Ectodermal cell (in vitro differentiated cells): ENCODE data around the gene DCAF8L2.

Experiments
- H3K27ac ChIP-seq: 2 replicates; pipeline ENCODE4 v1.7.0; 2013; ENCODE audit warnings: mild to moderate bottlenecking, low read depth, low read length; ENCODE audit not compliant: insufficient read depth, poor library complexity, severe bottlenecking
- H3K27me3 ChIP-seq: 2 replicates; pipeline ENCODE4 v1.7.0; 2013; ENCODE audit warnings: mild to moderate bottlenecking, low read length; ENCODE audit not compliant: insufficient read depth, control insufficient read depth, poor library complexity, severe bottlenecking
- H3K36me3 ChIP-seq: one replicate; pipeline ENCODE4 v1.7.0; 2013; ENCODE audit warnings: low read length; ENCODE audit not compliant: control insufficient read depth, insufficient read depth
- H3K4me1 ChIP-seq: one replicate; pipeline ENCODE4 v1.7.0; 2013; ENCODE audit warnings: low read length; ENCODE audit not compliant: control insufficient read depth, insufficient read depth
- H3K4me3 ChIP-seq: 2 replicates; pipeline ENCODE4 v1.7.0; 2013; ENCODE audit warnings: low read depth, low read length, control low read depth; ENCODE audit not compliant: insufficient read depth
- H3K9me3 ChIP-seq: 2 replicates; pipeline ENCODE4 v1.7.0; 2013; ENCODE audit warnings: mild to moderate bottlenecking, low read length, moderate library complexity; ENCODE audit not compliant: control insufficient read depth
- WGBS, 2 experiments: methylation state at CpG; one replicate each; pipeline ENCODE4 v1.1.7; 2013; ENCODE audit warnings: missing lambda C conversion rate in 2 of 2; 5-methylcytosine and 5-hydroxymethylcytosine counted together

Gene DCAF8L2

DNA sequence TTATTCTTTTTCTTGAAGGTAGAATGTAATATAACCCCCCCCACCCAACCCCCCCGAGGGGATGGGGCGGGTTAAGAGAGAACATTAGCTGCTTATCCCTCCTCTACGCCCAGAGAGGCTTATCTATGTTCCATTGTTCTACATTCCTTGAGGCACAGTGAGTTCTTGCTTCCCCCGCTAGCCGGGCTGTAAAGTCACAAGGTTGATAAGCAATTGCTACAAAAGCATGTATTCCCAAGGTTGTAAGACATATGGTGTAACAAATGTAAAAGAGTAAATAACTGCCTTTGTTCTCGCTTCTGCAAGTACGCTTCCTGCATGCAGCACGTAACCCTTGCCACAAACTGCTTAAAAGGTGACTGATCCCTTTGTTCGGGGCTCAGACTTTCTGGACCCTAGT lies 8.2 kb downstream of the DCAF8L2 start:
- H3K27me3 ChIP-seq = no peaks in the 10 kb centered on the region
- H3K27ac ChIP-seq = no peak overlapping the region
- H3K4me1 ChIP-seq = no peaks in the 10 kb centered on the region
- no peaks in the 10 kb centered on the region for H3K9me3 ChIP-seq
- 53 to 68% methylated on average over 6 of the region's 9 CpGs for WGBS, 2 experiments
- no peaks in the 10 kb centered on the region for H3K36me3 ChIP-seq
- H3K4me3 ChIP-seq = no peak overlapping the region

DNA sequence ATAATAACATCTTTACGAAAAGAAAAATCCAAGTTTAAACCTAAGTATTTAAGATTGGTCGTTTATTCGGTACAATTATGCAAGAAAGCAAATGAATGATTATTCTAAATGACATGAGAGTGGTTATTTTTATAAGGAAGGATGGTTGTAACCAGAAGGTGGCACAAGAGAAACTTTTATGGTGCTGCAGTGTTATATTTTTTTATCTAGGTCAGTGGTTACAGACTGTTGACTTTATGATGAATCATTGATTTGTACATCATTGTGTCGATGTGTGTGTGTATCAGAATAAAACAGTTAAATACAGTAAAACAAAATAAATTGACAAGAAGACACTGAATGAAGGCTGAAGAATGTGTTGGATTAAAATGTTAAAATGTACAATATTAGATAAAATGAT lies 9.8 kb downstream of the DCAF8L2 start:
- no peaks in the 10 kb centered on the region for H3K9me3 ChIP-seq
- no peak overlapping the region for H3K4me3 ChIP-seq
- H3K36me3 ChIP-seq = no peaks in the 10 kb centered on the region
- H3K27ac ChIP-seq = no peak overlapping the region
- no peaks in the 10 kb centered on the region for H3K4me1 ChIP-seq
- WGBS, 2 experiments = 92 to 94% methylated on average over 2 of the region's 4 CpGs
- no peaks in the 10 kb centered on the region for H3K27me3 ChIP-seq

DNA sequence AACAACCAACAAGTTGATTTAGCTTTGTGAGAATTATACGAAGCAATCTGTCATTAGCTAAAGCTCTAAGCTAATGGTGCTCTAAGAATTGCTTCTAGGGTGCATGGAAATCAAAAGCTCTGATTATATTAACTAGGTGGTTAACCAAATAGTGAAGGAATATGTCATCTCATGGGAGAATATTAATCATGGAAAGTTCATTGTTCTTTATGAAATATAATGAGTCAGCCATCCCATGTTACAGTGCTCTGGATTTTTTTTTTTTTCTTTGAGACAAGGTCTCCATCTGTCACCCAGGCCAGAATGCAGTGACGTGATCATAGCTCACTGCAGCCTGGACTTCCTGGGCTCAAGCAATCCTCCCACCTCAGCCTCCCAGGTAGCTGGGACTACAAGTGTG lies 10.5 kb downstream of the DCAF8L2 start:
- 72 to 98% methylated on average over 2 of the region's 2 CpGs for WGBS, 2 experiments
- Histone ChIP-seq H3K27me3 (no peaks in the 10 kb centered on the region), H3K36me3 (no peaks in the 10 kb centered on the region), H3K4me1 (no peaks in the 10 kb centered on the region), H3K27ac (no peak overlapping the region), H3K9me3 (no peaks in the 10 kb centered on the region), H3K4me3 (no peak overlapping the region)

DNA sequence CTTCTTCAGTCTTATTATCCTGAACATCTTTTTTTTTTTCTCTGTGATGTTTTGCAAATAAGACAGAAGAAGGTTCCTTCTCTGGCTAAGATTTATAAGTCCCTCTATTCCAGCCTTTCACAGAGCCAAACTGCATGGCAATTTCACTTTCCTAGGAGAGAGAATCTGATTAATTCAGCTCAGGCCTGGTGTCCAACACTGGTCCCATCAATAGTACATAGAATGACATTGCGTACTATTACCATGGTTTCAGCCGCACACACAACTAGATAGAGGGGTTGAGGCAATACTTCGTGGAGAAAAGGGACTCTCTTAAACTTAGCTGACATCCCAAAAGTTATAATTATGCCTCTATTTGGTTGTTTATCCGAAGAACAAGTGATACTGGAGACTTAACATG lies 18.5 kb downstream of the DCAF8L2 start:
- Histone ChIP-seq H3K36me3 (no peaks in the 10 kb centered on the region), H3K27me3 (no peaks in the 10 kb centered on the region), H3K4me1 (no peaks in the 10 kb centered on the region), H3K27ac (no peak overlapping the region), H3K9me3 (no peaks in the 10 kb centered on the region), H3K4me3 (no peak overlapping the region)
- 90 to 100% methylated on average over 1 to 3 of the region's 4 CpGs for WGBS, 2 experiments

DNA sequence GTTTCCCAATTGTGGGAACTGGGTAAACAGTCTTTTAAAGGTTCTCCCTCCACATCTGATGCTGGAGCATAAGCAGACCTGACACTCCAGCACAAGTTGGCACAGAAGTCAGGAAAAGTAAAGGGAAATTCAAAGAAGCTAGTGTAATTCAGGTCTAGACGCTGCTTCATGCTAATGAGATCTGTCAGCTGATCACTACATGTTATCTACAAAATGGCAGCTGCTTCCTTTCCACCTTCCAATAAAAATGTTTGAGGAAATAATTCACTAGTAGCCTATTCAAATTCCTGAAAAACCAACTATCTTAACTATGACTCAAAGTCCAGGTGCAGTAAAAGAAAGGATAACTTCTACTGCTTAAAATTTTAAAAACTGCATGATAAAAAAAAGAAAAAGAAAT lies 29.3 kb downstream of the DCAF8L2 start:
- Histone ChIP-seq H3K27me3 (no peaks in the 10 kb centered on the region), H3K4me1 (no peaks in the 10 kb centered on the region), H3K27ac (no peak overlapping the region), H3K4me3 (no peak overlapping the region), H3K36me3 (no peaks in the 10 kb centered on the region), H3K9me3 (no peaks in the 10 kb centered on the region)
- WGBS, 2 experiments = 78 to 100% methylated on average over 1 of the region's 1 CpG

DNA sequence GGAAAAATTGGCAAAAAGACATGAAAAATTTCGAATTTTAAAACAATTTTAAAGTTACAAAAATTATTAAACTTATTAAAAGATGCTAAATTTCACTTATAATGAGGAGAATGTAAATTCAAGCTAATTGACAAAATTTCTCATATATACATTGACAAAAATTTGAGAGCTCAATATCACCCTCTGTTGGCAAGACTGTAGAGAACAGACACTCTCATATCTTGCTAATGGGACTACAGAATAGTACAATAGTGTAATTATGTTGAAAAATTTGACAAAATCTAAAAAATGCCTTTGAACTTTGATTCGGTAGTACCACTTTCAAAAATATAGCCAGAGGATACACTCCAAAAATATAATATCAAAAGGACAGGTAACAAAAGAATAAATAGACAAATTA lies 29.8 kb downstream of the DCAF8L2 start:
- Histone ChIP-seq H3K27me3 (no peaks in the 10 kb centered on the region), H3K4me1 (no peaks in the 10 kb centered on the region)
- no CpG with 5 or more reads among the region's 2 CpGs for WGBS, 2 experiments

DNA sequence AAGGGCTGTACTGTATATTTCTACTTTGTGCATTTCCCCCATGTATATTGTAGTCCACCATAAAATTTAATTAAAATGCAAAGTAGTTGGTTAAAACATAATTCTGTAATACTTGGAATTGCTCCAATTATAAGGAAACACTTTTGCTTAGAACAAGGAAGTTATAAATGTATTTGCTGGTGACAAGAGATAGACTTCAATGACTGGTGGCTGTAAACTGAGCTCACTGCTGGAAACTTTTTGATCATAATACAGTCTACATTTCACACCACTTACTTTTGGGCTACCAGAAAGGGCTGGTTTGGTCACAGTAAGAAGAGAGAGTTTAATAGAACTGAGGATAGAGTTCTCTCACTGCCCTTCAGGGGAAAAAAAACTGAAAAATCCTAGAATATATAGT lies 32.7 kb downstream of the DCAF8L2 start:
- no peaks in the 10 kb centered on the region for H3K4me1 ChIP-seq
- no peaks in the 10 kb centered on the region for H3K36me3 ChIP-seq
- H3K27ac ChIP-seq = no peak overlapping the region
- no peaks in the 10 kb centered on the region for H3K9me3 ChIP-seq
- H3K4me3 ChIP-seq = no peak overlapping the region
- H3K27me3 ChIP-seq = no peaks in the 10 kb centered on the region

More for the DNA sequence above, 29.8 kb downstream of the DCAF8L2 start:
- Histone ChIP-seq H3K27ac (no peak overlapping the region), H3K9me3 (no peaks in the 10 kb centered on the region), H3K36me3 (no peaks in the 10 kb centered on the region), H3K4me3 (no peak overlapping the region)

DNA sequence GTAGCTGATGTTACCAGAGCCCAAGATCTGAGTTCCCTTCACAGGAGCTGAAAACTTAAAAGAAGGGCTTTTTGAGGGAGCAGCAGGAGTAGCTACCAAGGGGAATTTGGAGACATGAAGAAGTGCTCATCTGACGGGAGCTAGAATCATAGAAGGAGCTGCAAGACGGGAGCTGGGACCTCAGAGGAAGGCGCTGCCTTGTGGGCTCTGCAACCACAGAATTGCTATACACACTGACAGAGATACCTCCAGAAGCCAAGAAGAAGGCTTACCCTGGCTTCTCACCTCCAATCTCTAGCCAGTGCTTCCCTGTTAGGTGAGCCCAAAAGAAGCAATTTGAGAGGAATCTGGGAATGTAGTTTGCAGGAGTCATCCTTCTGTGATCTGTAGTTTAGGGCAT lies 35.9 kb downstream of the DCAF8L2 start:
- 95% methylated on average over 3 of the region's 3 CpGs for WGBS, 2 experiments
- no peaks in the 10 kb centered on the region for H3K36me3 ChIP-seq
- no peak overlapping the region for H3K4me3 ChIP-seq
- H3K27me3 ChIP-seq = no peaks in the 10 kb centered on the region
- H3K27ac ChIP-seq = no peak overlapping the region
- H3K4me1 ChIP-seq = no peaks in the 10 kb centered on the region
- H3K9me3 ChIP-seq = no peaks in the 10 kb centered on the region

DNA sequence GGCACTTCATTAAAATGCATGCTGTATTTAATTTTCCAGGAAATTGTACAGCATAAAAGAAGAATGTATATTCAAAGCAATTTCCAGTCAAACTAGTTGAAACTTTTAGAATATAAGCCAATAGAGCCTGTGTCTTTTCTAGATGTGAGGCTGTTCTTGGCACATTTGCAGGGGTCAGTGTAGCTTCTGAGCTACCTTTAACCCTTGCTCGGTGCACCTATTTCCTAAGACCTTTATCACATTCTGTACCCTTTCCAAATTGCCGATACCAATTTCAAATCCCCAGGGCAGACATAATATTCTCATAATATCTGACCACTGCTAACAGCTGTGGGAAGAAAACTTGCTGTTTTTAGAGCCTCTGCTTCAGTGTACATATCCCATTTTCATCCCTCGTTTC lies 43.2 kb downstream of the DCAF8L2 start:
- 89 to 100% methylated on average over 2 of the region's 3 CpGs for WGBS, 2 experiments
- Histone ChIP-seq H3K4me3 (no peak overlapping the region), H3K9me3 (no peaks in the 10 kb centered on the region), H3K27me3 (no peaks in the 10 kb centered on the region), H3K4me1 (no peaks in the 10 kb centered on the region), H3K27ac (no peak overlapping the region), H3K36me3 (no peaks in the 10 kb centered on the region)

DNA sequence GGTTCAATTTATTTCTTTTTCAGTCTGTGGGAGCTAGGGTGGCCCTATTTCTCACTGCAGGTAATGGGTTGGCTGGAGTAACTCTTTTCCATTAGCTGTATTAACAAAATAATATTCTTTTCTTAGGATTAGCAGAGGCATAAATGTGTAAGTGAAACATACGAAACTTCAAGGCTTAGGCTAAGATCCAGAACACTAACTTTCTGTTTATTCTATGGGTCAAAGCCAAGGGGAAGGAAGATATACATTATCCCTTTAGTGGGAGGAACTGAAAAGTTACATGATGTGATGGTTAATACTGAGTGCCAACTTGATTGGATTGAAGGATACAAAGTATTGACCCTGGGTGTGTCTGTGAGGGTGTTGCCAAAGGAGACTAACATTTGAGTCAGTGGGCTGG lies 66.4 kb downstream of the DCAF8L2 start:
- Histone ChIP-seq H3K9me3 (no peaks in the 10 kb centered on the region), H3K4me1 (no peaks in the 10 kb centered on the region), H3K36me3 (no peaks in the 10 kb centered on the region), H3K27ac (no peak overlapping the region), H3K4me3 (no peak overlapping the region), H3K27me3 (no peaks in the 10 kb centered on the region)
- WGBS, 2 experiments = 83 to 89% methylated on average over 1 of the region's 1 CpG

DNA sequence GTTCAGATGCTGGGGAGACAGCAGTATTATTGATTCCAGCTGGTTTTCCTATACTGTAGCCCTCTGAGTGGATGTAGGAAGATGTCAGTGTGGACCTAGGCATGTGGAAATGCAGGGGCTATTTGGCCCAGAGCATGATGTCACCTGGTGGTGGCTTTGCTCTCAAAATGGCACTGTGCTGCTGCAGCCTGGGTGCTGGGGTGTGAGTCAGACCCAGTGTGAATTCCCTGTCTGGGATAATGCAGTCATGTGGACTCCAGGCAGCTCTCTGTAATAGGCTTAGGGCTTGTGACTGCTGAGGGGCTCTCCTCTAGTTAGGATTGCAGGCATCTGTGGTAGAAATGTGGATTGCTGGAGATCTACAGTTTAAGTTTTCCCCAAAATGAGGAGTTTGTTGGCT lies 70.7 kb downstream of the DCAF8L2 start:
- Histone ChIP-seq H3K27me3 (no peaks in the 10 kb centered on the region), H3K27ac (no peak overlapping the region), H3K4me3 (no peak overlapping the region), H3K4me1 (no peaks in the 10 kb centered on the region), H3K36me3 (no peaks in the 10 kb centered on the region), H3K9me3 (no peaks in the 10 kb centered on the region)
